Measurements from ENCODE around the gene CYP11A1. TPM values are rescaled to one million over a fixed set of nuclear protein-coding genes. Genes with fewer than 3 reads are reported as not detected.

CYP11A1 gene
- total RNA-seq, 1 donor from 2014 or later, result 2.0 TPM

- Mint-ChIP-seq H3K27ac (no peak overlapping the region), H3K9me3 (ENCODE audit: low read depth) (no peaks in the 10 kb centered on the region), H3K4me3 (ENCODE audit: low read depth) (no peak overlapping the region), H3K27me3 (peaks cover 52% of the 10 kb centered on the region), H3K4me1 (ENCODE audit: low read depth) (peaks cover 2% of the 10 kb centered on the region), H3K36me3 (ENCODE audit: insufficient read depth) (no peaks in the 10 kb centered on the region)
- DNase-seq (ENCODE audit: low spot score, unreplicated experiment), result no peak
- no peak for TF ChIP-seq CTCF (IDR thresholded peaks at IDR 0.05; ENCODE audit: unreplicated experiment)
Measured at GRCh38 chr15:74293021-74293810, 74.2 kb downstream of the CYP11A1 start.

GRCh38 chr15:74291101-74292071, 76.1 kb downstream of the CYP11A1 start:
- Mint-ChIP-seq H3K36me3 (ENCODE audit: insufficient read depth) (no peaks in the 10 kb centered on the region), H3K4me3 (ENCODE audit: low read depth) (no peak overlapping the region), H3K9me3 (ENCODE audit: low read depth) (no peaks in the 10 kb centered on the region), H3K27ac (no peak overlapping the region), H3K4me1 (ENCODE audit: low read depth) (peaks cover 2% of the 10 kb centered on the region), H3K27me3 (peaks cover 49% of the 10 kb centered on the region)
- TF ChIP-seq CTCF (IDR thresholded peaks at IDR 0.05; ENCODE audit: unreplicated experiment), result no peak
- DNase-seq (ENCODE audit: low spot score, unreplicated experiment), result peak; percentile 89

DNA sequence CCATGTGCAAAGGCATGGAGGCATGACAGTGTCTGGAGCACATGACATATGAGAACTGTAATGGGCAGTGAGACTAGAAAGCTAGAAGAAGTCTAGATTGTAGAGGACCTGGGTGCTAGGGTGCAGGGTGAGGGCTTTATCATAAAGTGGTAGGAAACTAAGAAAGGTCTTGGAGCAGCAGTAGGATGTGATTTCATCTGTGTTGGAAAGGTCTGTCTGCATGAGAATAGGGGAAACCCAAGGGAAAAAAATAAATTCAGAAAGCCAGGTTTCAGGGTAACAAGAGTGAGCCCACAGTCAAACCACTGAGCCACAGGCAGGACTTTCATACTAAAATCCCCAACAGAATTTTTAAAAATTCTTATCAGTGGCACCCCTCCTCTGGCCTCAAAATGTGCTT, 76.8 kb downstream of the CYP11A1 start:
- DNase-seq (ENCODE audit: low spot score, unreplicated experiment), result no peak
- no peak for TF ChIP-seq CTCF (IDR thresholded peaks at IDR 0.05; ENCODE audit: unreplicated experiment)
- Mint-ChIP-seq H3K4me3 (ENCODE audit: low read depth) (no peak overlapping the region), H3K27ac (peak overlapping the region; percentile 44), H3K9me3 (ENCODE audit: low read depth) (no peaks in the 10 kb centered on the region), H3K27me3 (peaks cover 52% of the 10 kb centered on the region), H3K4me1 (ENCODE audit: low read depth) (peaks cover 2% of the 10 kb centered on the region), H3K36me3 (ENCODE audit: insufficient read depth) (no peaks in the 10 kb centered on the region)

- DNase-seq (ENCODE audit: low spot score, unreplicated experiment), result no peak
- Mint-ChIP-seq H3K4me1 (ENCODE audit: low read depth) (peaks cover 2% of the 10 kb centered on the region), H3K36me3 (ENCODE audit: insufficient read depth) (no peaks in the 10 kb centered on the region), H3K9me3 (ENCODE audit: low read depth) (no peaks in the 10 kb centered on the region), H3K27me3 (peaks cover 45% of the 10 kb centered on the region), H3K27ac (no peak overlapping the region), H3K4me3 (ENCODE audit: low read depth) (no peak overlapping the region)
- no peak for TF ChIP-seq CTCF (IDR thresholded peaks at IDR 0.05; ENCODE audit: unreplicated experiment)
Measured at GRCh38 chr15:74289671-74290070, 77.8 kb downstream of the CYP11A1 start.

Small RNA genes within 50 kb of the gene (microRNA-seq; reads per million reads assigned to microRNA genes)
- not detected for gene MIR6881 (ENCODE audit: borderline number of aligned reads, unreplicated experiment)

Other genes with a start within 250 kb of the CYP11A1 start
- 0.14 and 0.42 TPM in 2 replicates for gene ISLR2, start 237.1 kb downstream of the CYP11A1 start, total RNA-seq
- not detected in 2 replicates for gene ISLR, start 193.9 kb downstream of the CYP11A1 start, total RNA-seq
- gene STRA6, start 164.9 kb downstream of the CYP11A1 start, total RNA-seq, result 17.9 and 34.7 TPM in 2 replicates
- 0.84 and 2.0 TPM in 2 replicates for gene CCDC33, start 131.3 kb downstream of the CYP11A1 start, total RNA-seq
- gene SEMA7A, start 66.3 kb upstream of the CYP11A1 start, total RNA-seq, result 1.9 and 2.6 TPM in 2 replicates
- gene UBL7, start 93.5 kb upstream of the CYP11A1 start, total RNA-seq, result 45.9 and 53.7 TPM in 2 replicates
- gene ARID3B, start 173.6 kb upstream of the CYP11A1 start, total RNA-seq, result 77.2 and 81.9 TPM in 2 replicates
- gene CLK3, start 248.2 kb upstream of the CYP11A1 start, total RNA-seq, result 74.5 and 76.0 TPM in 2 replicates

All from progenitor cell of endocrine pancreas (in vitro differentiated cells).